HG03342 (cell line): ENCODE measurements around the gene APEH.
A peak's percentile ranks its signal among the peaks of the same experiment; 100 is the strongest.

Source experiments
- ATAC-seq: cut with Tn5 transposase; IDR thresholded peaks from one replicate; pipeline ENCODE4 v1.9.1; 2021; ENCODE audit warnings: mild to moderate bottlenecking, moderate library complexity; ENCODE audit not compliant: unreplicated experiment

The APEH gene

GRCh38 chr3:49711489-49711888, 37.3 kb downstream of the APEH start:
- no peak for ATAC-seq

GRCh38 chr3:49712166-49712565, 38.0 kb downstream of the APEH start:
- no peak for ATAC-seq

GRCh38 chr3:49712631-49713317, 38.6 kb downstream of the APEH start:
- ATAC-seq, result no peak

GRCh38 chr3:49713336-49714105, 39.4 kb downstream of the APEH start:
- ATAC-seq, result no peak

- no peak for ATAC-seq
Observed at GRCh38 chr3:49714728-49715550, 40.8 kb downstream of the APEH start.

- ATAC-seq, result no peak
Observed at GRCh38 chr3:49715611-49716121, 41.5 kb downstream of the APEH start.

- ATAC-seq, result no peak
Observed at GRCh38 chr3:49716169-49716568, 42.0 kb downstream of the APEH start.

GRCh38 chr3:49716691-49717210, 42.6 kb downstream of the APEH start:
- ATAC-seq, result no peak

GRCh38 chr3:49717211-49717958, 43.2 kb downstream of the APEH start:
- no peak for ATAC-seq

- no peak for ATAC-seq
Observed at GRCh38 chr3:49717959-49718857, 44.1 kb downstream of the APEH start.

GRCh38 chr3:49718858-49719213, 44.7 kb downstream of the APEH start:
- no peak for ATAC-seq

GRCh38 chr3:49719214-49719884, 45.2 kb downstream of the APEH start, which contains the start of gene AMIGO3:
Gene AMIGO3 (minus strand): TSS chr3:49719684. CDS start chr3:49719465, 219 bp downstream.
- ATAC-seq, result peak; percentile 50

GRCh38 chr3:49720855-49721595, 46.9 kb downstream of the APEH start:
- ATAC-seq, result no peak

- no peak for ATAC-seq
Observed at GRCh38 chr3:49721596-49721895, 47.4 kb downstream of the APEH start.

- no peak for ATAC-seq
Observed at GRCh38 chr3:49721896-49722781, 48.0 kb downstream of the APEH start.

GRCh38 chr3:49722896-49723295, 48.7 kb downstream of the APEH start:
- no peak for ATAC-seq

- no peak for ATAC-seq
Observed at GRCh38 chr3:49723296-49723627, 49.1 kb downstream of the APEH start.
